GM06990 (cell line): ENCODE measurements around the gene TCF12.

Experiments
- DNase-seq: peaks from one replicate; pipeline ENCODE4 v3.0.0-alpha.2; 2011; ENCODE audit not compliant: insufficient read length; ENCODE audit errors: extremely low read depth
- H3K27me3 ChIP-seq: replicated peaks from 2 replicates; pipeline ENCODE4 v1.6.0; 2011; ENCODE audit warnings: low read length; ENCODE audit not compliant: control insufficient read depth, insufficient read depth
- H3K36me3 ChIP-seq: 2 replicates; pipeline ENCODE4 v1.5.1; 2011; ENCODE audit warnings: low read length; ENCODE audit not compliant: control insufficient read depth, insufficient read depth
- H3K4me3 ChIP-seq: replicated peaks from 2 replicates; pipeline ENCODE4 v1.5.1; 2011; ENCODE audit warnings: low read depth, mild to moderate bottlenecking, control low read depth, low read length
- TF ChIP-seq, protein P1 (sequence below): IDR thresholded peaks from 2 replicates; pipeline ENCODE4 v1.5.1; 2011; ENCODE audit warnings: low read length, control low read depth, mild to moderate bottlenecking, inconsistent platforms; ENCODE audit not compliant: insufficient read depth, poor library complexity, severe bottlenecking

TCF12 gene

DNA sequence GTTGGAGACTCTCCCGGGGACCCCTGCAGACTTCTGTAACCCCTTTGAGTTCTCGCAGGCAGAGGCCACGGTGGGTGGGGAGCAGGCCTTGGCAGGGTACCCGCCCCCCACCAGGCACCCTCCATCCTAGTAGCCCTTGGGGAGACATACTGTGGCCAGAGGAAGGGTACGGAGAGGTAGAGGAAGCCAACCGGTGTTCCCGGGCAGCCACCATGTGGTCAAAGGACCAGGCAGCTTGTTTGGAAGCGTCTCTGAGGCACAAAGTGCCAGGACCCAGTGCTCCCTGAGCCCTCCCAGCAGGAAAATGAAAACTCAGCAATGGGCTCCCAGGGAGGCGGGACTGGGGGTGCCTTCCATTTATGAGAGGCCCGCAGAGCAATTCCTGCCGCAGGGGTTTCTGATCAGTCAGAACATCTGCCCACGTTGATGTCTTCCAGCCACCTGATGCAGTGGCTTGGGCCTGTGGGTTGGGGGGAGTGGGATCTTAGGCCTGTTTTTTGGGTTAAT, 404.9 kb downstream of the TCF12 start:
- no peak overlapping the region for H3K4me3 ChIP-seq

GRCh38 chr15:57323806-57324589, 405.6 kb downstream of the TCF12 start:
- TF ChIP-seq, protein P1, sequence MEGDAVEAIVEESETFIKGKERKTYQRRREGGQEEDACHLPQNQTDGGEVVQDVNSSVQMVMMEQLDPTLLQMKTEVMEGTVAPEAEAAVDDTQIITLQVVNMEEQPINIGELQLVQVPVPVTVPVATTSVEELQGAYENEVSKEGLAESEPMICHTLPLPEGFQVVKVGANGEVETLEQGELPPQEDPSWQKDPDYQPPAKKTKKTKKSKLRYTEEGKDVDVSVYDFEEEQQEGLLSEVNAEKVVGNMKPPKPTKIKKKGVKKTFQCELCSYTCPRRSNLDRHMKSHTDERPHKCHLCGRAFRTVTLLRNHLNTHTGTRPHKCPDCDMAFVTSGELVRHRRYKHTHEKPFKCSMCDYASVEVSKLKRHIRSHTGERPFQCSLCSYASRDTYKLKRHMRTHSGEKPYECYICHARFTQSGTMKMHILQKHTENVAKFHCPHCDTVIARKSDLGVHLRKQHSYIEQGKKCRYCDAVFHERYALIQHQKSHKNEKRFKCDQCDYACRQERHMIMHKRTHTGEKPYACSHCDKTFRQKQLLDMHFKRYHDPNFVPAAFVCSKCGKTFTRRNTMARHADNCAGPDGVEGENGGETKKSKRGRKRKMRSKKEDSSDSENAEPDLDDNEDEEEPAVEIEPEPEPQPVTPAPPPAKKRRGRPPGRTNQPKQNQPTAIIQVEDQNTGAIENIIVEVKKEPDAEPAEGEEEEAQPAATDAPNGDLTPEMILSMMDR, result no peak

More for the DNA sequence above, 404.9 kb downstream of the TCF12 start:
- DNase-seq, result no peak
- Histone ChIP-seq H3K27me3 (no peaks in the 10 kb centered on the region), H3K36me3 (no peaks in the 10 kb centered on the region)
- TF ChIP-seq, protein P1, result no peak

DNA sequence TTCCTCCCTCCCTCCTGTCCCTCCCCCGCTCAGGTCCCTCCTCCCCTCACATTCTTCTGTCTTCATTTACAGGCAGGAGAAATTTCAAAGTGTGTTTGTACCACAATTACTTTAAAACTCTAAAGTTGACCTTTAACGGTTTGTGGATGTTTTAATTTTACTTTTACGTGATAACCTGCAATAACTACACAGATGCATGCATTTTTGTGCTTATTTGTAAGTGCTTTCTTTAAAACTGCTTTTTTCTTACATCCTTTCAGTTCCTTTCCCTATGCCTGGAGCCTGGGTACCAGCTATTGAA, 406.1 kb downstream of the TCF12 start:
- TF ChIP-seq, protein P1, result no peak
- Histone ChIP-seq H3K27me3 (no peaks in the 10 kb centered on the region), H3K4me3 (no peak overlapping the region), H3K36me3 (no peaks in the 10 kb centered on the region)
- DNase-seq, result no peak

More at GRCh38 chr15:57323806-57324589, 405.6 kb downstream of the TCF12 start:
- H3K27me3 ChIP-seq, result no peaks in the 10 kb centered on the region
- no peaks in the 10 kb centered on the region for H3K36me3 ChIP-seq
- H3K4me3 ChIP-seq, result no peak overlapping the region
- DNase-seq, result peak; percentile 26

DNA sequence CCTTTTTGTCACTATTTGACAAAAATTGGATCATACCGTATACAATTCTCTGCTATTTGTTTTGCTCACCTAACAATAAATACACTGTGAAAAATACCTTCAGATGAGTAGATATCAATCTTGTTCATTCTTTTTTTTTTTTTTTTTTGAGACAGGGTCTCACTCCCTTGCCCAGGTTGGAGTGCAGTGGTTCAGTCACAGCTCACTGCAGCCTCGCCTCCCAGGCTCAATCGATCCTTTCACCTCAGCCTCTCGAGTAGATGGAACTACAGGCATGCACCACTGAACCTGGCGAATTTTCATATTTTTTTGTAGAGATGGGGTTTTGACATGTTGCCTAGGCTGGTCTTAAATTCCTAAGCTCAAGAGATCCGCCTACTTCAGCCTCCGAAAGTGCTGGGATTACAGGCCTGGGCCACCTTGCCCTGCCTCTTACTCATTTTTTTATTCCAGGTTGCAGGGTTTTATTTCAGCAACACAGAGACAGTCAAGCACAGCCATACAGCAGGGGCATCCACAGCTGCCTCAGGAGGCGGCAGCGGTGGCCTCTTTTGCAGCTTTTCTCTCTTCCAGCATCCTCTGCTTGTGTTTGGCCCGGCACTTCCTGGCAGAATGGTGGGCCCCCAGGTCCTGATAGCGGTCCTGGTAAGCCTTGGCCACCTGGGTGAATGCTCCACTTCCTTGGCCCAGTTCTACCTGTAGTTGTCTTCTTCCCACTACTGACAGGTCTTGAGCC, 406.7 kb downstream of the TCF12 start:
- Histone ChIP-seq H3K4me3 (no peak overlapping the region), H3K27me3 (no peaks in the 10 kb centered on the region), H3K36me3 (no peaks in the 10 kb centered on the region)
- TF ChIP-seq, protein P1, result no peak
- DNase-seq, result no peak

GRCh38 chr15:57326196-57326595, 407.8 kb downstream of the TCF12 start:
- TF ChIP-seq, protein P1, result no peak
- no peaks in the 10 kb centered on the region for H3K36me3 ChIP-seq

More at GRCh38 chr15:57326196-57326595, 407.8 kb downstream of the TCF12 start:
- Histone ChIP-seq H3K4me3 (no peak overlapping the region), H3K27me3 (no peaks in the 10 kb centered on the region; the same call in 1 of the 2 replicates)
- DNase-seq, result no peak
